ENCODE data around the gene CCHCR1.

CCHCR1 gene

GRCh38 chr6:31132806-31133205, 24.8 kb downstream of the CCHCR1 start:
- H3K27me3 ChIP-seq (ENCODE audit: insufficient read depth, poor library complexity, severe bottlenecking) = peaks cover 5% of the 10 kb centered on the region
- TF ChIP-seq POLR2AphosphoS5 (IDR thresholded peaks at IDR 0.05; ENCODE audit: low read depth) = no peak
- no peak for TF ChIP-seq SPI1 (IDR thresholded peaks at IDR 0.05; ENCODE audit: borderline replicate concordance, low read depth)
- no peak for TF ChIP-seq CTCF (IDR thresholded peaks at IDR 0.05; ENCODE audit: insufficient read depth, low read length)
- TF ChIP-seq, protein P1, sequence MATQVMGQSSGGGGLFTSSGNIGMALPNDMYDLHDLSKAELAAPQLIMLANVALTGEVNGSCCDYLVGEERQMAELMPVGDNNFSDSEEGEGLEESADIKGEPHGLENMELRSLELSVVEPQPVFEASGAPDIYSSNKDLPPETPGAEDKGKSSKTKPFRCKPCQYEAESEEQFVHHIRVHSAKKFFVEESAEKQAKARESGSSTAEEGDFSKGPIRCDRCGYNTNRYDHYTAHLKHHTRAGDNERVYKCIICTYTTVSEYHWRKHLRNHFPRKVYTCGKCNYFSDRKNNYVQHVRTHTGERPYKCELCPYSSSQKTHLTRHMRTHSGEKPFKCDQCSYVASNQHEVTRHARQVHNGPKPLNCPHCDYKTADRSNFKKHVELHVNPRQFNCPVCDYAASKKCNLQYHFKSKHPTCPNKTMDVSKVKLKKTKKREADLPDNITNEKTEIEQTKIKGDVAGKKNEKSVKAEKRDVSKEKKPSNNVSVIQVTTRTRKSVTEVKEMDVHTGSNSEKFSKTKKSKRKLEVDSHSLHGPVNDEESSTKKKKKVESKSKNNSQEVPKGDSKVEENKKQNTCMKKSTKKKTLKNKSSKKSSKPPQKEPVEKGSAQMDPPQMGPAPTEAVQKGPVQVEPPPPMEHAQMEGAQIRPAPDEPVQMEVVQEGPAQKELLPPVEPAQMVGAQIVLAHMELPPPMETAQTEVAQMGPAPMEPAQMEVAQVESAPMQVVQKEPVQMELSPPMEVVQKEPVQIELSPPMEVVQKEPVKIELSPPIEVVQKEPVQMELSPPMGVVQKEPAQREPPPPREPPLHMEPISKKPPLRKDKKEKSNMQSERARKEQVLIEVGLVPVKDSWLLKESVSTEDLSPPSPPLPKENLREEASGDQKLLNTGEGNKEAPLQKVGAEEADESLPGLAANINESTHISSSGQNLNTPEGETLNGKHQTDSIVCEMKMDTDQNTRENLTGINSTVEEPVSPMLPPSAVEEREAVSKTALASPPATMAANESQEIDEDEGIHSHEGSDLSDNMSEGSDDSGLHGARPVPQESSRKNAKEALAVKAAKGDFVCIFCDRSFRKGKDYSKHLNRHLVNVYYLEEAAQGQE (IDR thresholded peaks at IDR 0.05; ENCODE audit: insufficient replicate concordance, low read depth) = no peak
- no peak for TF ChIP-seq GABPA (IDR thresholded peaks at IDR 0.05; ENCODE audit: low read depth)
- no peak for DNase-seq (ENCODE audit: low read depth in 1 of 2, low spot score in 1 of 2)
- no peak overlapping the region for H3K4me3 ChIP-seq (replicated peaks; ENCODE audit: insufficient read depth, low read length)
- H3K27ac ChIP-seq (replicated peaks) = no peak overlapping the region

DNA sequence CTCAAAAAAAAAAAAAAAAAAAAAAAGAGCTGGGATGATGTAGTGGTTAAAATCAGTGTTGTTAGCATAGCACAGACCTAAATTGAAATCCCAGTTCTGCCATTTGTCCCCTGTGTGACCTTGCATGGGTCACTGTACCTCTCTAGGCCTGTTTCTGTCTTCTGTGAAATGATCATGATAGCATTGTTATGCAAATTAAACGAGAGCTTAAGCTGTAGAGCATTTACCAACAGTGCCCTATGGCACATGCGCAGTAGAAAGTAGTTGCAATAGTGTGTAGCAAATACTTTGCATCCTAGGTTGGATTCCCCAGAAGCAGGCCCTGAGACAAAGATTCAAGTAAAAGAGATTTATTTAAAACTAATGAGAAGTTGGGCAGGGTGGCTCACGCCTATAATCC, 26.0 kb downstream of the CCHCR1 start:
- DNase-seq (ENCODE audit: low read depth in 1 of 2, low spot score in 1 of 2) = no peak
- Histone ChIP-seq H3K27me3 (ENCODE audit: insufficient read depth, poor library complexity, severe bottlenecking) (peaks cover 5% of the 10 kb centered on the region), H3K27ac (replicated peaks) (no peak overlapping the region), H3K4me3 (replicated peaks; ENCODE audit: insufficient read depth, low read length) (no peak overlapping the region)
- TF ChIP-seq GABPA (IDR thresholded peaks at IDR 0.05; ENCODE audit: low read depth) = no peak
- no peak for TF ChIP-seq CTCF (IDR thresholded peaks at IDR 0.05; ENCODE audit: insufficient read depth, low read length)
- no peak for TF ChIP-seq POLR2AphosphoS5 (IDR thresholded peaks at IDR 0.05; ENCODE audit: low read depth)
- TF ChIP-seq SPI1 (IDR thresholded peaks at IDR 0.05; ENCODE audit: borderline replicate concordance, low read depth) = no peak
- TF ChIP-seq, protein P1 (IDR thresholded peaks at IDR 0.05; ENCODE audit: insufficient replicate concordance, low read depth) = no peak

DNA sequence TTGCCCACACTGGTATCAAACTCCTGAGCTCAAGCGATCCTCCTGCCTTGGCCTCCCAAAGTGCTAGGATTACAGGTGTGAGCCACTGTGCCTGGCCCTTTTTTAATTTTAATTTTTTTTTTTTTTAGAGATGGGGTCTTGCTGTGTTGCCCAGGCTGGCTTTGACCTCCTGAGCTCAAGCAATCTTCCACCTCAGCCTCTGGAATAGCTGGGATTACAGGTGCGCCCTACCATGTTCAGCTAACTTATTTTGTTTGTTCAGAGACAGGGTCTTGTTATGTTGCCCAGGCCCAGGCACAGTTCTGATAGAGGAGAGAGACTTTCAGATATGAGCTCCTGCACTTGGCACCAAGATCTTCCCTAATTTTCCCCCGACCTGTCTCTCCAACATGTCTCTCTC, 26.9 kb downstream of the CCHCR1 start:
- peaks cover 5% of the 10 kb centered on the region for H3K27me3 ChIP-seq (ENCODE audit: insufficient read depth, poor library complexity, severe bottlenecking)
- TF ChIP-seq GABPA (IDR thresholded peaks at IDR 0.05; ENCODE audit: low read depth) (no peak), CTCF (IDR thresholded peaks at IDR 0.05; ENCODE audit: insufficient read depth, low read length) (no peak), SPI1 (IDR thresholded peaks at IDR 0.05; ENCODE audit: borderline replicate concordance, low read depth) (no peak), POLR2AphosphoS5 (IDR thresholded peaks at IDR 0.05; ENCODE audit: low read depth) (no peak)
- TF ChIP-seq, protein P1 (IDR thresholded peaks at IDR 0.05; ENCODE audit: insufficient replicate concordance, low read depth) = no peak
- H3K27ac ChIP-seq (replicated peaks) = no peak overlapping the region
- no peak overlapping the region for H3K4me3 ChIP-seq (replicated peaks; ENCODE audit: insufficient read depth, low read length)
- DNase-seq (ENCODE audit: low read depth in 1 of 2, low spot score in 1 of 2) = no peak
